ENCODE results near the gene ZDHHC21.
A peak's percentile ranks its signal among the peaks of the same experiment; 100 is the strongest.

Gene ZDHHC21

DNA sequence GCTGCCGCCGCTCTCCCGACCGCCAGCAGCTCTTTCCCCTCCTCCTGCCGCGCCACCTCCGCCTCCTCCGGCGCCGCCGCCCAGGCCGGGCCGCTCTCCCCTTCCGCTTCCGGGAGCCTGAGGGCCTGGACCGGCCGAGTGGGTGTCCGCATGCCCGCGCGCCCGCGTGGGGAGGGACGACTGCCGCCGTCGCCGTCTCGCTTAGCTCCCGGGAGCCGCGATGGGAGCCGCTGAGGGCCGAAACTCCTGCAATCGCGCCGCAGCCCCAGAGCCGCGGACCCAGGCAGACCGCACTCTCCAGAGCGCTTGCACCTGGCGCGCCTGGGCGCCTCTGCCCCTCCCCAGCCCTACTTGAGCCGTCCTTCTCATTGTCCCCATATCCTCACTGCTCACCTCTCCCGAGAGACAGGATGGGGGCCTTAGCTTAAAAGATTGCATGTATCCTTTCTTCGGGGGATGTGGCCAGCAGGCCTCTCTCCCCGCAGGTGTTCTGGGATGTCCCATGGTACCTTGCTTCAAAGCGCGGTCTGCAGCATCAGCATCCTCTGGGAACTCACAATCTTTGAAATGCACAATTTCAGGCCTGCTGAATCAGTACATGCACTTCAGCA is at the start of gene ZDHHC21:
Gene ZDHHC21, minus strand, starts transcription at position 182 of the 611 bp plus-strand sequence. CDS start 19,092 bp downstream, outside the sequence.
- H3K36me3 ChIP-seq (ENCODE audit: insufficient read depth, low read length) = peaks cover 15% of the 10 kb centered on the region
- peaks cover 5% of the 10 kb centered on the region for H3K4me1 ChIP-seq (ENCODE audit: insufficient read depth, low read length)
- H3K9me3 ChIP-seq (ENCODE audit: low read length) = no peaks in the 10 kb centered on the region
- peak within 1 kb of the TSS; percentile 55 for H3K27ac ChIP-seq (ENCODE audit: low read depth, low read length)
- H3K27me3 ChIP-seq (ENCODE audit: control insufficient read depth in 1 of 2, insufficient read depth in 2 of 2, low read length in 2 of 2) = no peaks in the 10 kb centered on the region
- H3K9ac ChIP-seq (ENCODE audit: low read length) = no peak within 1 kb of the TSS
- peak within 1 kb of the TSS; percentile 53 to 83 for H3K4me3 ChIP-seq (ENCODE audit: low read depth in 1 of 2, low read length in 2 of 2)

- H3K4me1 ChIP-seq (ENCODE audit: insufficient read depth, low read length) = no peaks in the 10 kb centered on the region
- peaks cover 38% of the 10 kb centered on the region for H3K36me3 ChIP-seq (ENCODE audit: insufficient read depth, low read length)
- H3K9ac ChIP-seq (ENCODE audit: low read length) = no peak overlapping the region
- no peak overlapping the region for H3K27ac ChIP-seq (ENCODE audit: low read depth, low read length)
- no peak overlapping the region for H3K4me3 ChIP-seq (ENCODE audit: low read depth in 1 of 2, low read length in 2 of 2)
- no peaks in the 10 kb centered on the region for H3K27me3 ChIP-seq (ENCODE audit: control insufficient read depth in 1 of 2, insufficient read depth in 2 of 2, low read length in 2 of 2)
- H3K9me3 ChIP-seq (ENCODE audit: low read length) = no peaks in the 10 kb centered on the region
Measured at GRCh38 chr9:14741369-14741768, 48.1 kb upstream of the ZDHHC21 start.

GRCh38 chr9:14733133-14733532 is 39.9 kb upstream of the ZDHHC21 start:
- H3K36me3 ChIP-seq (ENCODE audit: insufficient read depth, low read length) = peaks cover 23% of the 10 kb centered on the region
- no peak overlapping the region for H3K27ac ChIP-seq (ENCODE audit: low read depth, low read length)
- no peak overlapping the region for H3K4me3 ChIP-seq (ENCODE audit: low read depth in 1 of 2, low read length in 2 of 2)
- no peaks in the 10 kb centered on the region for H3K9me3 ChIP-seq (ENCODE audit: low read length)
- H3K4me1 ChIP-seq (ENCODE audit: insufficient read depth, low read length) = no peaks in the 10 kb centered on the region
- no peak overlapping the region for H3K9ac ChIP-seq (ENCODE audit: low read length)
- no peaks in the 10 kb centered on the region for H3K27me3 ChIP-seq (ENCODE audit: control insufficient read depth in 1 of 2, insufficient read depth in 2 of 2, low read length in 2 of 2)

DNA sequence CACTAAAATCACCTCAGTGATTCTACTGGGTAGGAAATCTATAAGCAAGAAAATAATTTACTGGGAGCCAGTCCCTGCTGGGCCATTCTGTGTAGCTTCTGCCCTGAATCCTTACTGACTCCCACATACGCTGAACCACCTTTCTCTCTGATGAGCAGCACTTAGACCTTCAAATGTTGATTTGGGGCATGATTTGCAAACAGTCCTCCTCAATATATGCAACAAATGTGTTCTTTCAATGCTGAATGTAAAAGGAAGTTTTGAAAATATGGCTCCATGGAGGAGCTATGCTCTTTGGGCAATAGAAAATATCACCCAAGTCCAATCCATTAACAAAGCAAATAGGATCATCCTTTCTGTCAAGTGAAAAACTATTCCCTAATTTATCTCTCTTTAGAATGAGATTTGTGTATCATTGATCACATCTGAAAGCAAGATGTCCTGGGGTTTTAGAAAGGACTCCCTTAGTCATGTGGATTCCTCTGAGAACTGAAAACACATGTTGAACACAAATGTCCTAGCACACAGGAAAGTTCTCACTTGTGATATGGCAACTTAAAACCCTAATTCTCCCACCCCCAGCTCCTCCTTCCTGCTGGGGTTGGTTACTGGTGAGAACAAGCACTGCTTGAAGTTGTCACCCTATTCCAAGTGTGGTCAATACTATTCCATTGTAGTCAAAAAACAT is 38.2 kb upstream of the ZDHHC21 start:
- H3K36me3 ChIP-seq (ENCODE audit: insufficient read depth, low read length) = peaks cover 6% of the 10 kb centered on the region
- no peaks in the 10 kb centered on the region for H3K9me3 ChIP-seq (ENCODE audit: low read length)
- no peaks in the 10 kb centered on the region for H3K27me3 ChIP-seq (ENCODE audit: control insufficient read depth in 1 of 2, insufficient read depth in 2 of 2, low read length in 2 of 2)
- no peak overlapping the region for H3K4me3 ChIP-seq (ENCODE audit: low read depth in 1 of 2, low read length in 2 of 2)
- no peak overlapping the region for H3K9ac ChIP-seq (ENCODE audit: low read length)
- H3K4me1 ChIP-seq (ENCODE audit: insufficient read depth, low read length) = no peaks in the 10 kb centered on the region
- H3K27ac ChIP-seq (ENCODE audit: low read depth, low read length) = no peak overlapping the region

GRCh38 chr9:14730461-14730898 is 37.2 kb upstream of the ZDHHC21 start:
- no peaks in the 10 kb centered on the region for H3K9me3 ChIP-seq (ENCODE audit: low read length)
- no peaks in the 10 kb centered on the region for H3K4me1 ChIP-seq (ENCODE audit: insufficient read depth, low read length)
- peaks cover 3% of the 10 kb centered on the region for H3K36me3 ChIP-seq (ENCODE audit: insufficient read depth, low read length)
- no peak overlapping the region for H3K9ac ChIP-seq (ENCODE audit: low read length)
- no peak overlapping the region for H3K27ac ChIP-seq (ENCODE audit: low read depth, low read length)
- no peak overlapping the region for H3K4me3 ChIP-seq (ENCODE audit: low read depth in 1 of 2, low read length in 2 of 2)
- H3K27me3 ChIP-seq (ENCODE audit: control insufficient read depth in 1 of 2, insufficient read depth in 2 of 2, low read length in 2 of 2) = no peaks in the 10 kb centered on the region

- Histone ChIP-seq H3K9me3 (ENCODE audit: low read length) (no peaks in the 10 kb centered on the region), H3K9ac (ENCODE audit: low read length) (no peak overlapping the region), H3K27ac (ENCODE audit: low read depth, low read length) (no peak overlapping the region), H3K4me3 (ENCODE audit: low read depth in 1 of 2, low read length in 2 of 2) (no peak overlapping the region), H3K4me1 (ENCODE audit: insufficient read depth, low read length) (no peaks in the 10 kb centered on the region), H3K36me3 (ENCODE audit: insufficient read depth, low read length) (no peaks in the 10 kb centered on the region), H3K27me3 (ENCODE audit: control insufficient read depth in 1 of 2, insufficient read depth in 2 of 2, low read length in 2 of 2) (no peaks in the 10 kb centered on the region)
Measured at GRCh38 chr9:14723301-14723700, 30.1 kb upstream of the ZDHHC21 start.

- Histone ChIP-seq H3K9me3 (ENCODE audit: low read length) (no peaks in the 10 kb centered on the region), H3K36me3 (ENCODE audit: insufficient read depth, low read length) (no peaks in the 10 kb centered on the region), H3K27ac (ENCODE audit: low read depth, low read length) (no peak within 1 kb of the TSS), H3K4me3 (ENCODE audit: low read depth in 1 of 2, low read length in 2 of 2) (no peak within 1 kb of the TSS), H3K27me3 (ENCODE audit: control insufficient read depth in 1 of 2, insufficient read depth in 2 of 2, low read length in 2 of 2) (no peaks in the 10 kb centered on the region), H3K9ac (ENCODE audit: low read length) (no peak within 1 kb of the TSS), H3K4me1 (ENCODE audit: insufficient read depth, low read length) (no peaks in the 10 kb centered on the region)
Measured at GRCh38 chr9:14722391-14723035, 29.3 kb upstream of the ZDHHC21 start, which contains the start of gene CER1. CER1 (minus strand) TSS chr9:14722733; CDS start chr9:14722672, 61 bp downstream.

DNA sequence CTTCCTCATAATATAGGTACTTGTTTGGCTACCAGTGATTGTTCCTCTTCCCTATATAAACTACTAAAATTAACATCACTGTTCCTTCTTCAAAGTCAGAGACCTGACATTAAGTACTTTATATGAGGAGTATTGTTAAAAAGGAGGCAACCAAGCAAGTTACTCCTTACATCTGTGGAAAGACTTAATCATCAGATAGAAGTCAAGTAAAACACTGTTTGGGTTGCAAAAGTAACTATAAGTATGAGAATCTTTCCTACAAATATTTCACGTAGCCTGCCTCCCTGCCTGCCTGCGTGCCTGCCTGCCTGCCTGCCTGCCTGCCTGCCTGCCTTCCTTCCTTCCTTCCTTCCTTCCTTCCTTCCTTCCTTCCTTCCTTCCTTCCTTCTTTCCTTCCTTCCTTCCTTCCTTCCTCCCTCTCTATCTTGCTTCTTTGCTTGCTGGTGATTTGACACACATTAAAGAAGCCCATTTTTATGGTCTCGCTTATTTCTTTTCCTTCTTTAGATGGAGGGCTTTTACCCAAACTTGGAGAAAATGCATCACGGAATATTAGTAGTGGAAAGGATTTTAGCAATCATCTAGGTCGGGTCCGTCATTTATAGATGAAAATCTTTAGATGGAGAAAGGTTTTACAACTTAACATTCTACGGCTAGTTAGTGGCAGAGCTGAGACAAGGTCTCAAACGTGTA is 26.1 kb upstream of the ZDHHC21 start:
- no peaks in the 10 kb centered on the region for H3K36me3 ChIP-seq (ENCODE audit: insufficient read depth, low read length)

GRCh38 chr9:14715102-14715501 is 21.9 kb upstream of the ZDHHC21 start:
- Histone ChIP-seq H3K9ac (ENCODE audit: low read length) (no peak overlapping the region), H3K4me3 (ENCODE audit: low read depth in 1 of 2, low read length in 2 of 2) (no peak overlapping the region), H3K27me3 (ENCODE audit: control insufficient read depth in 1 of 2, insufficient read depth in 2 of 2, low read length in 2 of 2) (no peaks in the 10 kb centered on the region), H3K9me3 (ENCODE audit: low read length) (no peaks in the 10 kb centered on the region), H3K27ac (ENCODE audit: low read depth, low read length) (no peak overlapping the region), H3K36me3 (ENCODE audit: insufficient read depth, low read length) (no peaks in the 10 kb centered on the region), H3K4me1 (ENCODE audit: insufficient read depth, low read length) (no peaks in the 10 kb centered on the region)

More for the DNA sequence above, 26.1 kb upstream of the ZDHHC21 start:
- Histone ChIP-seq H3K9me3 (ENCODE audit: low read length) (no peaks in the 10 kb centered on the region), H3K4me3 (ENCODE audit: low read depth in 1 of 2, low read length in 2 of 2) (no peak overlapping the region), H3K27ac (ENCODE audit: low read depth, low read length) (no peak overlapping the region), H3K27me3 (ENCODE audit: control insufficient read depth in 1 of 2, insufficient read depth in 2 of 2, low read length in 2 of 2) (no peaks in the 10 kb centered on the region), H3K9ac (ENCODE audit: low read length) (no peak overlapping the region), H3K4me1 (ENCODE audit: insufficient read depth, low read length) (no peaks in the 10 kb centered on the region)

- H3K4me1 ChIP-seq (ENCODE audit: insufficient read depth, low read length) = no peaks in the 10 kb centered on the region
- H3K27me3 ChIP-seq (ENCODE audit: control insufficient read depth in 1 of 2, insufficient read depth in 2 of 2, low read length in 2 of 2) = no peaks in the 10 kb centered on the region
- no peak overlapping the region for H3K27ac ChIP-seq (ENCODE audit: low read depth, low read length)
- no peaks in the 10 kb centered on the region for H3K36me3 ChIP-seq (ENCODE audit: insufficient read depth, low read length)
- H3K9ac ChIP-seq (ENCODE audit: low read length) = no peak overlapping the region
- H3K4me3 ChIP-seq (ENCODE audit: low read depth in 1 of 2, low read length in 2 of 2) = no peak overlapping the region
- no peaks in the 10 kb centered on the region for H3K9me3 ChIP-seq (ENCODE audit: low read length)
Measured at GRCh38 chr9:14713187-14713767, 20.0 kb upstream of the ZDHHC21 start.

GRCh38 chr9:14710804-14711203 is 17.6 kb upstream of the ZDHHC21 start:
- H3K9ac ChIP-seq (ENCODE audit: low read length) = no peak overlapping the region
- H3K4me1 ChIP-seq (ENCODE audit: insufficient read depth, low read length) = no peaks in the 10 kb centered on the region
- no peaks in the 10 kb centered on the region for H3K27me3 ChIP-seq (ENCODE audit: control insufficient read depth in 1 of 2, insufficient read depth in 2 of 2, low read length in 2 of 2)
- no peak overlapping the region for H3K27ac ChIP-seq (ENCODE audit: low read depth, low read length)
- no peaks in the 10 kb centered on the region for H3K9me3 ChIP-seq (ENCODE audit: low read length)
- H3K36me3 ChIP-seq (ENCODE audit: insufficient read depth, low read length) = no peaks in the 10 kb centered on the region
- H3K4me3 ChIP-seq (ENCODE audit: low read depth in 1 of 2, low read length in 2 of 2) = no peak overlapping the region
